SH-SY5Y (cell line): ENCODE measurements around the gene MOAP1.

Experiments used
- GATA2 ChIP-seq: IDR thresholded peaks from 2 replicates; pipeline ENCODE4 v1.6.1; 2011; ENCODE audit warnings: mild to moderate bottlenecking, low read depth, low read length
- GATA3 ChIP-seq: IDR thresholded peaks from 2 replicates; pipeline ENCODE4 v1.6.1; 2011; ENCODE audit warnings: low read depth, mild to moderate bottlenecking, low read length, moderate library complexity

The MOAP1 gene

DNA sequence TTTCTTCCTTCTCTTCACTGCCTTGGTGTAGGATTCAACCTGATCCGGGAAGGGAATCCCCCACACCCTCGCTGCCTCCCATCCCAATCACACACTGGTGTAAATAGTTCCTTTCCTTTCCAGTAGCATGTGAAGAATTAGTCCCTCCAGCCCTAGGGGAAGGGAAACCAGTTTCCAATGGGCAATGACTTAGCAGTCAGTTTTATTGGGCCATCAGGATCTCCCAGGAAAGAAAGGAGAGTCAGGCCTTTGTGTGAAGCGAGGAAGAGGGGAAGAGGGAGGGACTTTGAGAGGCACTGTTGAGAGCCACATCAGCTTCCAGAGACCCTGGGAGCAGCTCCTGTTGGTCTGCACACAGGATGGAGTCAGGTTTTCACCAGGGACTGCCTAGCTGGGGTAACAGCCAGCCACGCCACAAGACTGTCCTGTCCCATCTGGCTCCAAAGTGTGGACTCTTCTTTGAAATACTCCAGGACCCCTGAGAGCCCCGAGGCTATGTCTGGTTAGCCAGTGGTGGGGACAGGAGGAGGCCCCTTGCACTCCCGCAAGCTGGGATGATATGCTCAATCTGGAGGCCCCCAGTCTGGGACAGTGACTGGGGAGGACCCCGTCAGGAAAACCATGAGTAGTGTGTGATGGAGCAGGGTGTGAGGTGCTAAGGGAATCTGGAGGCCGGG lies 27.9 kb downstream of the MOAP1 start:
- TF ChIP-seq GATA2 = no peak
- TF ChIP-seq GATA3 = no peak

DNA sequence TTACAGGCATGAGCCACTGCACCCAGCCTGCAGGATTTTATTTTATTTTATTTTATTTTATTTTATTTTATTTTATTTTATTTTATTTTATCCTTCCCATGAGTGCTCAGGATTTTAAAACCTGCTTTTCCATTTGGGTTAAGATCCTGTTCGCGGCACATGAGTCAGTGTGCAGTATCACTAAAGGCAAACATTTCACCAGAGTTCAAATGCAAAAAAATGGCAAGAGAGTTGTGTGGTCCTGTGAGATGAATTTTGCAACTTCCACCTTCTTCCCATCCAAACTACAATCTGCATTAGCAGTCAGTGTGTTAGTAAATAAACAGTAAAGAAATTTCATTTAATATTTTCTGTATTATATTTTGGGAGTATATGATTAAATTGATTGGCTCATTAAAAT lies 29.0 kb downstream of the MOAP1 start:
- TF ChIP-seq GATA3 = no peak
- TF ChIP-seq GATA2 = no peak

DNA sequence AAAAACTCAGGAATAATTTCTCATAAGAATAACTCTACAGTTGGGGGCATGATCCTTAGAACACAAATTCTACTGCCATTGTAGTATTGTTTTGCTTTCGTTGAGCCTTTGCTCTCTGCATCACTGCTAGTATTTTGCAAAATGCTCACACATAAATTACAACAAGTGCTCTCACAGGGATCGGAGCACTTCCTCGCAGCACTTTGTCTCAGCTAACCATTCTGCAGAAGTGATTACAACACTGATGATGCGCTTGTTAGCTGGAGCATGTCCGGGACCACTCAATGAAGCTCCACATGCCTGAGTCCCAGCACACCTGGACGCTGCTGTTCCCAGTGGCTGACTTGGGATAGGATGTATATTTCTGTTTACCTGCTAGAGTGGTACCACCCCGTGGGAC lies 31.6 kb downstream of the MOAP1 start:
- no peak for TF ChIP-seq GATA2
- no peak for TF ChIP-seq GATA3

DNA sequence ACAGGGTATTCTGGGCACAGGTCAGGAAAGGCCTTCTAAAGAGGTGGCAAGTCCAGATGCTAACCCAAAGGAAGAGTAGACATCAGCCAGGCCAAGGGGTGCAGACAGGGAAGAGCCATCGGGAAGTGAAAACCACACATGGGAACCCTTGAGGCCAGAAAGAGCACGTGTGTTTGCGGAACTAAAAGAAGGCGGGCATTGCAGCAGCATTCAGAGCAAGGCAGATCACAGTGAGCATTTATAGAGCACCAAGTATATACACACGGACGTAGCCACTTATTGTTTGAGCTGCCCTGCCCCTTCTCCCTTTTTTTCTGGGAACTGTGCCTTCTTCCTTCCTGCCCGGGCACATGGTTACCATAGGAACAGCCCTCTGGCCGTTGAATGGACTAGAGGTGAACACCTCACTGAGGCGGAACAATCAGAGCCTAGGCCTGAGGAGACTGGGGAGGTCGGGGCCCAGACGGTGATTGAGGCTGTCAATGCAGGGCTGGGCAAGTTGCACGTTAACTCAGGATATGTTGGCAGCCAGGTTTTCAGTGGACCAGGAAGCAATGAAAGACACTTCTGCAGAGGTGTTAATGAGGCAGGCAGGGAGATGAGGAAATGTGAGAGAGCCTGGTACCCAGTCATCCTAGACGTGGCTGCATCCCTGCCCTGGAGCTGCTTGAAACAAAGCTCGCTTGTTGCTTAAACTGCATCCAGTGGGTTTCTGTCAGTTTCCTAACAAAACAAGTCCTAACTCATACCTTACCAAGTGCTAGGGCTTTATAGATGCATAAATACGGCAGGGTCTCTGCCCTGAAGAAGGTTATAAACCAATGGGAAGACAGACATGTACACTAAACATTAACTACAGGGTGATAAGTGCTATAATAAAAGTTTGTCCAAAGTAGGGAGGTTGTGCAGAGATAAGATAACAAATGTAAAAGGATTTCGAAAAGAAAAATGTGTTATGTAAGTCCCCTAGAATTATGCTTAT lies 34.2 kb downstream of the MOAP1 start:
- no peak for TF ChIP-seq GATA2
- TF ChIP-seq GATA3 = no peak

DNA sequence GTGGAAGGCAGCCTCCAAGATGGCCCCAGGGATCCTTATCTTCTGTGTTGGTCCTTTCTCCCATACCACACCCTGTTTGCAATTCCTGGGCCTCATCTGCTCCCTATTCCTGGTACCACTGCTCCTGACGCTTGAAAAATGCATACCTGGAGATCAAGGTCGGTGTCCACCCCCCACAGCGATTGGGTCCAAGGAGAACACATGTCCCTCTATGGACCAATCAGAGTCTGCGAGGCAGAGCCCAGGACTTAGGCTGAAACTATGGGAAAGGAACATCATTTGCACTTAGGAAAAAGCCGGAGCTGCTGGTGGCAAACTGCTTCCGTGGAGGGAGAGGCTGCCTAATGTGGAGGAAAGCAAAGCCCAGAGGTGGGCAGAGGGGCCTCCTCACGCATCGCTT lies 35.7 kb downstream of the MOAP1 start:
- TF ChIP-seq GATA3 (no peak), GATA2 (no peak)

DNA sequence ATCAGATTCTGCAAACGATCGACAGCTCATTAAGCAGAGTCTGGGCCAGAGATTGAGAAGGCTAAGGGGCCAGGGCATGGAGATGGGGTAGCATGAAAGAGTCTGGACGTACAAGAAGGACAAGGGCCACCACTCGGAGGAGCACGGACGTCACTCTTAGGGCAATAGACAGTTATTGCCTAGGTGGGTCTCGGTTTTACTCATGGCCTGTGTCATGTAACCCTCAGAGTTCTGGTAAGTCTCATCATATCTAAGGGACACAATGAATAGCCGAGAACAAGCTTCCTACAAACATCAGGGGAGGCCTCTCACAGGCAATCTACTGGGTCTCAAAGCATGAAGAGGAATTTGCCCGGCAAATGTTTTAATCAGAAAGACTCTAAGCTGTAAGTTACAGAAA lies 38.6 kb downstream of the MOAP1 start:
- TF ChIP-seq GATA2 (no peak), GATA3 (no peak)

DNA sequence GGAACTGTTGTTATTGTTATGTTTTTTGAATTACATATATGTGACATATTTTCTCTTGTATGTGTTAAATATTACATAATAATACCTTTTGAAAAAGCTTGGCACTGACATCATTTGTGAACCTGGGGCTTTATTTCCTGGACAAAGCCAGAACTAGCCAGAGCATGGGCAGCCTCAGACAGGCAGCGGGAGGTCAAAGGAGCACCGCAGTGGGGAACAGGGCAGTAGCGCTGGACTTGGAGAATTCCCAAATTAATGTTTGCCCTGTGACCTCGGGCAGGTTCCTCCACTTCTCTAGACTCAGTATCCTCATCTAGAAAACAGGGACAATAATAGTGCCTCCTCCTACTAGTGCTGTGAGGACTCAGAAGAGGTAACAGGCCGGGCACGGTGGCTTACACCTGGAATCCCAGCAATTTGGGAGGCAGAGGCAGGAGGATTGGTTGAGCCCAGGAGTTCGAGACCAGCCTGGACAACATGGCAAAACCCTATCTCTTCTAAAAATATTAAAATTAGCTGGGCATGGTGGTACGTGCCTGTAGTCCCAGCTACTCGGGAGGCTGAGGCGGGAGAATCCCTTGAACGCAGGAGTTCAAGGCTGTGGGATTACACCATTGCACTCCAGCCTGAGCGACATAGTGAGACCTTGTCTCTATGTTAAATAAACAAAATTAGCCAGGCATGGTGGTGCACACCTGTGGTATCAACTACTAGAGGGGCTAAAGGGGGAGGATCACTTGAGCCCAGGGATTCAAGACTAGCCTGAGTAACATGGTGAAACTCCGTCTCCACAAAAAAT lies 41.6 kb downstream of the MOAP1 start:
- TF ChIP-seq GATA2 (no peak), GATA3 (no peak)

DNA sequence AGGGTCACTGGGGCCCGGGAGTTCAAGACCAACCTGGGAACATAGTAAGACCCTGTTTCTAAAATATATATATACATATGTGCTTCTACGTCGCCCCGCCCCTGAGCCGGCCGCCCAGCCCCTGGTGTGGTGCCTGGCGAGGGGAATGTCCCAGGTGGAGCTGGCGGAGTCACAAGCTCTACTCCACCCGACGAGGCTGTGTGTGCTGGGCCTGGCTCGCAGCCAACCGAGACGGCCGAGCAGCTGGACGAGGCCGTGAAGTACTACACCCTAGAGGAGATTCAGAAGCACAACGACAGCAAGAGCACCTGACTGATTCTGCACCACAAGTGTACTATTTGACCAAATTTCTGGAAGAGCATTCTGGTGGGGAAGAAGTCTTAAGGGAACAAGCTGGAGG lies 46.8 kb downstream of the MOAP1 start:
- TF ChIP-seq GATA2 = no peak
- no peak for TF ChIP-seq GATA3

DNA sequence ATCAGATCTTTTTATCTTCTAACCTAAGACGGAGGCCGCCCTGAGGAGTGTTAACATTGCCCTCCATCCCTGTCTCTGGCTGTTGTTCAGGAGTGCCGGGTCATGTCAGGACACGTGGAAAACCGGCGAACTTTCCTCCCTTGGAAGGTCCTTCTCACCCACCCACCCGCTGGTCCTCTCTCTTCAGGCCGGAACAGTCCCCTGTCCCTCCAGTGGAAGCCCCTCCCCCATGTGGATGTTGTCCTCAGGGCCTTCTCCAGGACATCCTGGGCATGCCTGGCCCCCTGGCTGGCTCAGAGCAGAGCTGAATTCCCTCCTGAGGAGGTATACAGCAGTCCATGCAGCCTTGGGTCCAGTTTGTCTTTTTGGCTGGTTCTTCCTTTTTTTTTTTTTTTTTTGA lies 48.7 kb downstream of the MOAP1 start:
- TF ChIP-seq GATA3 = no peak
- TF ChIP-seq GATA2 = no peak

DNA sequence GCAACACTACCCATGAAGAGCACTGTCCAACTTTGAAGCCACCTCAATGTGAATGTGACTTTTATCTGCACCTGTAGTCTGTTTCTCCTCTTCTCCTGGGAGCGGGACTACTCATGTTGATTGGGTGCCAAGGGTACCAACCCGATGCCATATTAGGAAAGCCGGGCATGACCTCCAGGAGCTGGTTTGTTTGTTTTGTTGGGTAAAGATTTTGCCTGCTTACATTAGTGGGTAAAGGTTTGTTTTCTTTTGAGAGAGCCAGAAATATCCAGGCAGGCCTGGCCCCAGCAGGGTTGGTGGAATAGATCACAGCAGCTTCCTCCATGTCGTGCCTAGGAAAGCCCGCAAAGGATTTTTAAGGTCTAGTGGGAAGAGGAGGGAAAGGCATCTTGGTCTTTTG lies 49.3 kb downstream of the MOAP1 start:
- TF ChIP-seq GATA3 = no peak
- no peak for TF ChIP-seq GATA2

DNA sequence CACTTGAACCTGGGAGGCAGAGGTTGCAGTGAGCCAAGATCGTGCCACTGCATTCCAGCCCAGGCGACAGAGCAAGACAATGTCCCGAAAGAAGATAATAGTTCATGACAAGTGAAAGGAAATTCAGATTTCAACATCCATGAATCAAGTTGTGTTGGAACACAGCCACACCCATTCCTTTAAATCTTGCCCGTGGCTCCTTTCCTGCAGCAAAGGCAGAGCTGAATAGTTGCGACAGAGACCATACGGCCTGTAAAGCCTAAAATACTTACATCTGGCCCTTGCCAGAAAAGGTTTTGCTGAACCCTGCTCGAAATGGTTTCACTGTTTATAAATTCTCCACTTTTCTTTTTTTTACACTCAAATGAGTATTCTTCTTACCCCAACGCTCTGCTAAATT lies 51.2 kb downstream of the MOAP1 start:
- TF ChIP-seq GATA3 = no peak
- no peak for TF ChIP-seq GATA2

DNA sequence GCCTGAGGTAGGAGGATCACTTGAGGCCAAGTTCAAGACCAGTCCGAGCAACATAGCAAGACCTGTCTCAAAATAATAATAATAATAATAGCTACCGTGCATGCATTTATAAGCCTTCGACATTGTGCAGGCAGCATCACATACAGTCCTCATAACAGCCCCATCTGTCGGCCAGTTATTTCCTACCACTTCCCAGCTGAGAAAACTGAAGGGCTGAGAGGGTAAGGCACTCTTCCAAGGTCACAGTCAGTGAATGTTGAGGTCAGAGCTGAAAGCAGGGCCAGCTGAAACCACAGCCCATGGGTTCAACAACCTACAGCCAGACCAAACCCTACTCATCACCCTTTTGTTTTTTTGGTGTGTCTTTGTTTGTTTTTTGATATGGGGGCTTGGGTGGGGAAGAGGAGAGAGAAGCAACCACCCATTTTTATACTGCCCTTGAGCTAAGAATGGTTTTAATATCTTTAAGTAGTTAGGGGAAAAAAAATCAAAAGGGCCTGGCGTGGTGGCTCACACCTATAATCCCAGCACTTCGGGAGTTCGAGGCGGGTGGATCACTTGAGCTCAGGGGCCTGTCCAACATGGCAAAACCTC lies 52.1 kb downstream of the MOAP1 start:
- TF ChIP-seq GATA3 (no peak), GATA2 (no peak)
